Astrocyte (in vitro differentiated cells and primary cell): ENCODE data around the gene NCAPH2. TPM values are rescaled to one million over a fixed set of nuclear protein-coding genes. Genes with fewer than 3 reads are reported as not detected.

Experiments
- DNase-seq: peaks from one replicate; pipeline ENCODE4 v3.0.0-alpha.2; 2010; ENCODE audit warnings: low read depth
- FAIRE-seq: peaks from 2 replicates; lab custom pipeline; 2011; peaks lifted over from hg19 to GRCh38; lab: Jason Lieb, UNC
- H2AFZ ChIP-seq: 2 replicates; pipeline ENCODE4 v1.6.0; 2012; ENCODE audit warnings: low read depth, low read length, inconsistent platforms
- H3K27ac ChIP-seq: 2 replicates; pipeline ENCODE4 v1.5.1; 2011; ENCODE audit warnings: low read depth, low read length, inconsistent platforms
- H3K27me3 ChIP-seq: 2 replicates; pipeline ENCODE4 v1.6.0; 2011; ENCODE audit warnings: low read length, inconsistent platforms; ENCODE audit not compliant: insufficient read depth
- H3K36me3 ChIP-seq: 2 replicates; pipeline ENCODE4 v1.5.1; 2011; ENCODE audit warnings: low read length, inconsistent platforms; ENCODE audit not compliant: insufficient read depth
- H3K4me1 ChIP-seq: 2 replicates; pipeline ENCODE4 v1.5.1; 2011; ENCODE audit warnings: low read length, inconsistent platforms; ENCODE audit not compliant: insufficient read depth
- H3K4me2 ChIP-seq: 2 replicates; pipeline ENCODE4 v1.6.0; 2012; ENCODE audit warnings: low read length, inconsistent platforms
- H3K4me3 ChIP-seq: 2 replicates; pipeline ENCODE4 v1.5.1; 2011; ENCODE audit warnings: low read depth, mild to moderate bottlenecking, low read length, inconsistent platforms; ENCODE audit not compliant: insufficient read depth
- H3K79me2 ChIP-seq: 2 replicates; pipeline ENCODE4 v1.6.0; 2012; ENCODE audit warnings: mild to moderate bottlenecking, low read length, inconsistent platforms; ENCODE audit not compliant: insufficient read depth
- H3K9ac ChIP-seq: 2 replicates; pipeline ENCODE4 v1.6.0; 2012; ENCODE audit warnings: mild to moderate bottlenecking, low read length, inconsistent platforms
- H3K9me3 ChIP-seq: 2 replicates; pipeline ENCODE4 v1.5.1; 2012; ENCODE audit warnings: low read depth, mild to moderate bottlenecking, low read length, inconsistent platforms; ENCODE audit not compliant: insufficient read depth
- H4K20me1 ChIP-seq: 2 replicates; pipeline ENCODE4 v1.6.0; 2012; ENCODE audit warnings: low read length, inconsistent platforms; ENCODE audit not compliant: insufficient read depth
- H3K27ac Mint-ChIP-seq: one replicate; pipeline ENCODE4 v1.8.0; 2021; ENCODE audit warnings: mild to moderate bottlenecking, mixed read lengths; ENCODE audit not compliant: unreplicated experiment
- H3K27me3 Mint-ChIP-seq: one replicate; pipeline ENCODE4 v1.8.0; 2021; ENCODE audit warnings: low read depth, mixed read lengths; ENCODE audit not compliant: unreplicated experiment
- H3K36me3 Mint-ChIP-seq: one replicate; pipeline ENCODE4 v1.8.0; 2021; ENCODE audit warnings: low read depth, mixed read lengths; ENCODE audit not compliant: unreplicated experiment
- H3K4me1 Mint-ChIP-seq: one replicate; pipeline ENCODE4 v1.8.0; 2021; ENCODE audit warnings: low read depth, mixed read lengths; ENCODE audit not compliant: unreplicated experiment
- H3K4me3 Mint-ChIP-seq: one replicate; pipeline ENCODE4 v1.8.0; 2021; ENCODE audit warnings: mild to moderate bottlenecking, moderate library complexity, mixed read lengths; ENCODE audit not compliant: unreplicated experiment
- H3K9me3 Mint-ChIP-seq: one replicate; pipeline ENCODE4 v1.8.0; 2021; ENCODE audit warnings: mild to moderate bottlenecking, mixed read lengths; ENCODE audit not compliant: unreplicated experiment
- EZH2 ChIP-seq: IDR thresholded peaks from 2 replicates; pipeline ENCODE4 v1.6.1; 2012; ENCODE audit warnings: mild to moderate bottlenecking, low read length, inconsistent platforms; ENCODE audit not compliant: insufficient read depth
- total RNA-seq: library from RNA; stranded (reverse); gene quantifications from 2 replicates; pipeline ENCODE4 v1.2.1, GENCODE V29; 2021
- TF ChIP-seq, protein P1 (sequence below): IDR thresholded peaks from 2 replicates; pipeline ENCODE4 v1.5.1; 2011; ENCODE audit warnings: low read depth, mild to moderate bottlenecking, inconsistent platforms, low read length, moderate library complexity; ENCODE audit not compliant: insufficient read depth

Gene NCAPH2
- total RNA-seq, 1 donor from 2014 or later: 25.6 TPM

DNA sequence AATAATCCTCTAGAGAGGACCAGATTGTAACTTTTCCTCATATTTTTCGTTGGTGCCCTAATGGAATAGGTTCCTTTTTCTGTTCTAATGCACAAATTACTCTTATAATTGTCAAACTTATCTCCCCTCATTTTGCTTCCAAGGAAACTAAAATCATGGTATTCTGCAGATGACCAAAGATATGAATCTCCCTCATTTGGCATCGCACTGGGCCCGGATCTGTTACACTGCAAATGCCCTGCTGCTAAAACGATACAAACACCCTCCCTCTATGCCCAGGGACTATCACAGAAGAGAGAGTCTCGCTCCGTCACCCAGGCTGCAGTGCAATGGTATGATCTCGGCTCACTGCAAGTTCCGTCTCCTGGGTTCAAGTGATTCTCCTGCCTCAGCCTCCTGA, 45.3 kb downstream of the NCAPH2 start:
- H3K4me3 Mint-ChIP-seq: no peak overlapping the region
- Histone ChIP-seq H3K27me3 (peaks cover 36% of the 10 kb centered on the region), H3K27ac (no peak overlapping the region), H3K4me1 (no peaks in the 10 kb centered on the region), H3K4me2 (no peak overlapping the region), H3K9ac (no peak overlapping the region), H4K20me1 (no peaks in the 10 kb centered on the region), H2AFZ (no peak overlapping the region), H3K79me2 (no peaks in the 10 kb centered on the region), H3K4me3 (no peak overlapping the region), H3K36me3 (no peaks in the 10 kb centered on the region), H3K9me3 (no peaks in the 10 kb centered on the region)
- H3K9me3 Mint-ChIP-seq: no peaks in the 10 kb centered on the region
- peaks cover 35% of the 10 kb centered on the region for H3K27me3 Mint-ChIP-seq
- TF ChIP-seq, protein P1, sequence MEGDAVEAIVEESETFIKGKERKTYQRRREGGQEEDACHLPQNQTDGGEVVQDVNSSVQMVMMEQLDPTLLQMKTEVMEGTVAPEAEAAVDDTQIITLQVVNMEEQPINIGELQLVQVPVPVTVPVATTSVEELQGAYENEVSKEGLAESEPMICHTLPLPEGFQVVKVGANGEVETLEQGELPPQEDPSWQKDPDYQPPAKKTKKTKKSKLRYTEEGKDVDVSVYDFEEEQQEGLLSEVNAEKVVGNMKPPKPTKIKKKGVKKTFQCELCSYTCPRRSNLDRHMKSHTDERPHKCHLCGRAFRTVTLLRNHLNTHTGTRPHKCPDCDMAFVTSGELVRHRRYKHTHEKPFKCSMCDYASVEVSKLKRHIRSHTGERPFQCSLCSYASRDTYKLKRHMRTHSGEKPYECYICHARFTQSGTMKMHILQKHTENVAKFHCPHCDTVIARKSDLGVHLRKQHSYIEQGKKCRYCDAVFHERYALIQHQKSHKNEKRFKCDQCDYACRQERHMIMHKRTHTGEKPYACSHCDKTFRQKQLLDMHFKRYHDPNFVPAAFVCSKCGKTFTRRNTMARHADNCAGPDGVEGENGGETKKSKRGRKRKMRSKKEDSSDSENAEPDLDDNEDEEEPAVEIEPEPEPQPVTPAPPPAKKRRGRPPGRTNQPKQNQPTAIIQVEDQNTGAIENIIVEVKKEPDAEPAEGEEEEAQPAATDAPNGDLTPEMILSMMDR: no peak
- no peak for TF ChIP-seq EZH2
- no peaks in the 10 kb centered on the region for H3K4me1 Mint-ChIP-seq
- no peak overlapping the region for H3K27ac Mint-ChIP-seq
- DNase-seq (no peak), FAIRE-seq (no peak)
- H3K36me3 Mint-ChIP-seq: no peaks in the 10 kb centered on the region

DNA sequence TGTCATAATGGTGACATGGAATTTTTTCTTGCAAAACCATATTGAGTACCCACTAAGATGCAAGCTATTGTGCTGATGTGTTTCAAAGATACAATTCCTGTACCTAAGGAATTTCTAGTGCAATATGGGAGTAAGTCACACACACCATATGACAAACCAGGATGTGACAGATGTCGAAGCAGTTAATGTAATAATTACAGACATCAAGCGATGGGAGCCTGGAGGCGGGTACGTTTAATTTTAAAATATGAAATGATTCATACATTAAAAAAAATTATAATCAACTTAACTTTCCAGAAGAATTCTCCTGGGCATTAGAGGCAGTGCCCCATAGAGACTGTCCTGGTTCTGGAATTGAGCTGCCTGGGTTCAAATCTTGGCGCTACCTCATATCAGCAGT, 48.7 kb downstream of the NCAPH2 start:
- Mint-ChIP-seq H3K4me1 (peaks cover 5% of the 10 kb centered on the region), H3K27ac (no peak overlapping the region), H3K27me3 (peaks cover 35% of the 10 kb centered on the region), H3K4me3 (no peak overlapping the region), H3K9me3 (no peaks in the 10 kb centered on the region), H3K36me3 (no peaks in the 10 kb centered on the region)
- Histone ChIP-seq H3K9ac (no peak overlapping the region), H3K79me2 (no peaks in the 10 kb centered on the region), H4K20me1 (no peaks in the 10 kb centered on the region), H3K9me3 (no peaks in the 10 kb centered on the region), H3K36me3 (no peaks in the 10 kb centered on the region), H2AFZ (no peak overlapping the region), H3K4me2 (no peak overlapping the region), H3K27me3 (peaks cover 29% of the 10 kb centered on the region), H3K4me1 (no peaks in the 10 kb centered on the region), H3K4me3 (no peak overlapping the region), H3K27ac (no peak overlapping the region)
- TF ChIP-seq EZH2: no peak
- TF ChIP-seq, protein P1: no peak
- no peak for FAIRE-seq
- no peak for DNase-seq

DNA sequence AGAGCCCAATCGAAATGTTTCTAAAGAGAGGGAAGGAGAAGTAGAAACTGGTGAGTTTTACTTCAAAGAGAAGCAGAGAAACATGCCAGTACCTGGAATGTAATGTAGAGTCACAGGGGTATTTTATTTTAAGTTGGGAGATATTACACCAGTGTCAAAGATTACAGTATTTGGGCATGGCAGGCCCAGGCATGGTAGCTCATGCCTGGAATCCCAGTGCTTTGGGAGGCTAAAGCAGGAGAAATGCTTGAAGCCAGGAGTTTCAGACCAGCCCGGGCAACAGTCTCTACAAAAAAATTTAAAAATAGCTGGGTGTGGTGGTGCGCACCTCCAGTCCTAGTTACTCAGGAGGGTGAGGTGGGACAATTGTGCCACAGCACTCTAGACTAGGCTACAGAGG, 52.0 kb downstream of the NCAPH2 start:
- H4K20me1 ChIP-seq: no peaks in the 10 kb centered on the region
- Mint-ChIP-seq H3K27ac (no peak overlapping the region), H3K4me1 (peaks cover 5% of the 10 kb centered on the region), H3K36me3 (no peaks in the 10 kb centered on the region), H3K9me3 (no peaks in the 10 kb centered on the region), H3K4me3 (no peak overlapping the region), H3K27me3 (peaks cover 47% of the 10 kb centered on the region)
- H3K4me2 ChIP-seq: no peak overlapping the region
- FAIRE-seq (no peak), DNase-seq (no peak)
- H3K4me3 ChIP-seq: no peak overlapping the region
- TF ChIP-seq, protein P1: no peak
- no peak for TF ChIP-seq EZH2
- H3K27me3 ChIP-seq: peaks cover 31% of the 10 kb centered on the region
- no peaks in the 10 kb centered on the region for H3K79me2 ChIP-seq
- H3K4me1 ChIP-seq: peaks cover 4% of the 10 kb centered on the region
- no peak overlapping the region for H2AFZ ChIP-seq
- no peaks in the 10 kb centered on the region for H3K9me3 ChIP-seq
- H3K27ac ChIP-seq: no peak overlapping the region
- no peaks in the 10 kb centered on the region for H3K36me3 ChIP-seq
- H3K9ac ChIP-seq: no peak overlapping the region
